Measurements from ENCODE around the gene PPP2R5C.

The PPP2R5C gene

GRCh38 chr14:101872346-101872745, 110.8 kb downstream of the PPP2R5C start:
- no peak for DNase-seq

DNA sequence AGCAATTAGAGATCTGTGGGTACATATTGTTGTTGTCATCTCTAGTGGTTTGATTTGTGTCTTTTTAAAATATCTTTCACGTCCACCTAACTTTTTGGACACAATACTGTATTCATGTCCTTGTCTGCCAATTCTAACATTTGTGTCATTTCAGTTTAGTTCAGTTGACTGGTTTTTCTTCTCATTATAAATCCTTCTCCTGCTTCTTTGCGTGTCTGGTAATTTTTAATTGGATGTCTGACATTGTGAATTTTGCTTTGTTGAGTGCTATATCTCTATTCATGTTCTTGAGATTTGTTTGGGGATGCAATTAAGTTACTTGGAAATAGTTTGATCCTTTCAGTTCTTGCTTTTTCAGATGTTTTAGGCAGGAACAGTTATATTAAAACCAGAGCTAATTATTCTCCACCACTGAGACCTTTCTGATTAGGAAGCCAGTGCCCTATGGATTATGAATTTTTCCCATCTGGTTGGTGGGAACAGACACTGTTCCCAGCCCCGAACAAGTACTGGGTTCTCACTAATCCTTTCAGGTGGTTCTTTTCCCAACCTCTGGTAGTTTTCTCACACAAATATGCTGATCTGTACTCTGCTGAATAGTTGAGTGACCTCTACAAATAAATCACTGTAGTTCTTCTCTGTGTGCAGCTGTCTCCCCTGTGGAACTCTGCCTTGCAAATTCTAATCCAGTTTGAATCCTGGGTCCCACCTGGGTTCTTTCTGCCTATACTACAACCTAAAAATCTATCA, 111.7 kb downstream of the PPP2R5C start:
- DNase-seq, result no peak

GRCh38 chr14:101873991-101874390, 112.5 kb downstream of the PPP2R5C start:
- DNase-seq, result no peak

GRCh38 chr14:101875041-101875726, 113.7 kb downstream of the PPP2R5C start:
- no peak for DNase-seq

DNA sequence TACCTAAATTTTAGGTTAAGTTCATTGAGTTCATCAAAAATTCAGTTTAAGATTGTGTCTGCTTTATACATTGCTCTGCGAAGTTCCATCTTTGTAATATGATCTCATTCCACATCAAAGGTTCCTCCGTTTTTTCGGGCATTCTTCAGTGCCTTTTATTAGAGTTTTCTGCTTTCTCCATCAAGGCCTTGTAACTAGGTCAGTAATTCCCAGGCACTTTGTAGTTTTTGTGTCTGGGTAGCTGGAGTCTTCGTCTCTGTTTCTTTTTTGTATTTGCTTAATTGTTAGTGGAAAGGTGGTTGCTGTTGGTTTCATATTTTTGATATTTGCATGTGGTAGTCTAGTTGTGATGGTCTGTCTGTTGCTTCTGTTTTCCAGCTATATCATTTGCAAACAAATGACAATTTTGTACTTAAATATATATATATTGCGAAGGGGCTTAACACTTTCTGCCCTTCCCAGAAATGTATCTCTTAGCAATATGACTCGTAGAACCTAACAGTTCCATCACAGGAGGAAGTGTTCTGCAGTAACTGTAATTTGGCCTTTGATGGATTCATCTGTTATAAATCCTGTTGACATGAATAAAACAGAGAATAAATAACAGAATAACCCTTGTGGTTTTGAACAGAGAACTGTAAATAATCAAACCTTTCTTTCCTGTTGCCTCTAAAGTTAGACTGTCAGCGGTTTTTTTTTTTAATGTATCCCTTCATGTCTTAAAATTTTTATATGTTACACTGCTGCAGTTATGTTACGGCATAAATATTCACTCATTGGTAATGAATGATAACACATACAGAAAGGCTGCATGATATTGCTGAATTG, 114.4 kb downstream of the PPP2R5C start:
- no peak for DNase-seq

GRCh38 chr14:101876555-101876938, 115.0 kb downstream of the PPP2R5C start:
- DNase-seq, result no peak

- DNase-seq, result no peak
These were observed 116.3 kb downstream of the PPP2R5C start for GRCh38 chr14:101877766-101878165.

- no peak for DNase-seq
These were observed 116.8 kb downstream of the PPP2R5C start for GRCh38 chr14:101878211-101878821.

GRCh38 chr14:101878822-101879528, 117.5 kb downstream of the PPP2R5C start:
- no peak for DNase-seq

DNA sequence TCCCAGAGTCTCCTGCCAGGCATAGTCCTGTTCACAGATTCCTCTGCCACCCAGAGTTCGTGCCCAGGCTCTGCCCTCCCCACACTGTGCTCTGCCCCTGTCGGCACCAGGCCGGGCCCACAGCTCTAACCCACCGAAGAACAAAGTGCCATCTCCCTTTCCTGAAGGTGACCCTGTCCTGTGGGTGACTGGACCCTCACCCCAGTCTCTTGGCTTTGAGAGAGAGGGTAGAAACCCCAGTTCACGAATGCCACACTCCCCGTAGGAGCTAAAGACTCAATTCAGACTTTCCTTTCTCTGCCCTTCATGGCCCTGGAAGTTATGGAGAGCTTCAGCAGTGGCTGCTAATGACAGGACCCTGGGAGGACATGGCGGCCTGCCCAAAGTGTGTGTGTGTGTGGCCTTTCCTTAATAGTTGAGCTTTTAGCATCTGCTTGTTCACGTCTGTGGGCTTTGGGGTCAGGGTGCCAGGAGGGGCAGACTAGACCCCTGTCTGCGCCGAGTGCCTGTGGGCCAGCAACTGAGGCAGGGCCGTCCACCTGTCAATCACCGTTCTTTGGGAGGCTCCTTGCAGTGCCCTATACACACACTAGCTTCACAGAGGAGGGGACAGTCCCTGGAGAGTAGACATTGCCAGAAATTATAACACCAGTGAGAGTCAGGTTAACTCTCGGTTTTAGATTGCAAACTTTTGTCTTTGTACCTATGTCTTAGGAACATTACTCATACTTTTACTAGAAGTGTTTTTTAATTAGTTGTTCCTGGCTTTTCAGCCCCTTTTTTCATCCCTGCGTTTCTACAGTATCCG, 118.2 kb downstream of the PPP2R5C start:
- no peak for DNase-seq

DNA sequence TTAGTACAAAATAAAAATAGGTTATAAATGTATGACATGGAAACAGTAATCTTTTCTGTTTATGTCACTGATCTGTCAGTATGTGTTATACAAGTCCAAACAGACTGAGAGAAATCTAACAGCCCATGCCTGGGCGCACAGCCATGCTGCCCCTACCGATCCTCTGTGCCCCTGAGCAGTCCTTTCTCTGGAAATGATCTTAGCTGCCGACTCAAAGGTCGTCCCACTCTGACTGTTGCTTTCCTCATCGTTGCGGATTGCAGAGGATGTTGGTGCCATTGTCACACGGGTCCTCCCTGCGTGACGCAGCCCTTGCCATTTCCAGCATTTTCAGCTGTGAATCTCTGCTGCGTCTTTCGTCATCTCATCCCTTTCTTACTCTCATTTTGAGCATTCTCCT, 119.9 kb downstream of the PPP2R5C start:
- no peak for DNase-seq

DNA sequence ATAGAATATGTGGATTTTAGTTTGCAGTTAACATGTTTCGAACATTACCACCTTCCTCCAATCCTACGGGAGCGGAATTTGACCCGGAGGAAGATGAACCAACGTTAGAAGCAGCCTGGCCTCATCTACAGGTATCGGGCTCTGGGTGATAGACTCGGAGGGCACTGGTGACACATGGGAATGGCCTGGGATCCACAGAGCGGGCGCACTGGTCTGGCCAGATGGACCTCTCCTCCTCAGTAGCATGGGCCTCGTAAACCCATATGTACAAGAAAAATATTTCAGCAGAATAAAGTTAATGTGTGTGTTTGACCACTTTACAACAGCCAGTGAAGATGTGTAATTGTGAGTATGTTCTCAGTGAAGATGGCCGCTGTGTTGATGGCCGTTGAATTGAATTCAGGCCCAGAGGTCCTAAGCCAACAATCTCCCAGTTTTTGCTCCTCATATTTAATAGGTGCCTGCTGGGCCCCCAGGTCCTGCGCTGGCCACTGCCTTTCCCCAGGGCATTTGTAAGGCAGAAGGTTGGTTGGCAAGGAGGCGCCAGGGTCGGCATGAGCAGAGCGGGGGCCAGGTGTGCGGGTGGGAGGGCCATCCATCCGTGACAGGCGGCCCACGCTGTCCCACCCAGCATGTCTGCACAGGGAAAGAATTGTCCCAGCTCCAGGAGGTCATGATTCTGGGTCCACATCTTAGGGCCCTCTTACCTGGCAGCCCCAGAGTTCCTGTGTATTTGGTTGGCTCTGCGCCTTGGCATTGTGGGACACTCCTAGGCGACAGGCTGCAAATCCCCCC, 120.8 kb downstream of the PPP2R5C start:
- DNase-seq, result no peak

GRCh38 chr14:101884089-101884933, 122.8 kb downstream of the PPP2R5C start:
- DNase-seq, result no peak

- no peak for DNase-seq
These were observed 123.5 kb downstream of the PPP2R5C start for GRCh38 chr14:101884934-101885576.

GRCh38 chr14:101887219-101887618, 125.7 kb downstream of the PPP2R5C start:
- DNase-seq, result no peak

DNA sequence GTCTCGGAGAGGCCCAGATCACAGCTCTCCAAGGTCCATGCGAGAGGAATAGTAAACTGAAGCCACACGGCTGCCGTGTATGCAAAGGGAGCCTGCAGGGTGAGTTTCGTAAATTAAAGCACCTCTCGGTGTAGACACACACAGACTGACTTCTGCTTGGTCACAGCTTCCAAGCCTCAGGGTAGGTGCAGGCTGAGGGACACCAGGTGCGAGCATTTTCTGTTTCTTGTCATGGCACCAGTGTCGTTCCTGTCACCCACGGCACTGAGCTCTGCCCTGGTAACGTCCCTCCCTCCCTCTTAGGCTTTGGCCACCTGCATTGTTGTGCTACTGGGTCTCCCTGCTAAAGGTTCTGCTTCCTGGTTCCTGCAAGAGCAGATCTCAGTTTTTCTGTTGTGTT, 126.7 kb downstream of the PPP2R5C start:
- no peak for DNase-seq

DNA sequence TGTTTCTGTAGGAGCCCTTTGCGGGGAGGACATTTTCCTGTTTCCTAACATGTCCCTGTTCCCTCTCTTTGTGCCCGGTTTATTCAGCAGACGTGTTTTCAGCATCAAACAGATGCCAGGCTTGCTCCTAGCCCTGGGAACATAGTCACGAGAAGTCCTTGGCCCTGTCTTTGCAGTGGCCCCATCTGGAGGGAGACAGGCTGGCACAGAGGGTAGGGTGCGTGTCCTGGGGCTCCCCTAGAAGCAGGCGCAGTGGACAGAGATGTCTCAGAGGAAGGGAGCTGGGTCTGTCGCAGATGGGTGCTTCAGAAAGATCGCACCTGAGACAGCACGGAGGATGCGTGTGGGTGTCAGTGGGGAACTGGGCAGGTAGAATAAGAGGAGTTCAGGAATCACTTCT, 127.9 kb downstream of the PPP2R5C start:
- DNase-seq, result no peak

DNA sequence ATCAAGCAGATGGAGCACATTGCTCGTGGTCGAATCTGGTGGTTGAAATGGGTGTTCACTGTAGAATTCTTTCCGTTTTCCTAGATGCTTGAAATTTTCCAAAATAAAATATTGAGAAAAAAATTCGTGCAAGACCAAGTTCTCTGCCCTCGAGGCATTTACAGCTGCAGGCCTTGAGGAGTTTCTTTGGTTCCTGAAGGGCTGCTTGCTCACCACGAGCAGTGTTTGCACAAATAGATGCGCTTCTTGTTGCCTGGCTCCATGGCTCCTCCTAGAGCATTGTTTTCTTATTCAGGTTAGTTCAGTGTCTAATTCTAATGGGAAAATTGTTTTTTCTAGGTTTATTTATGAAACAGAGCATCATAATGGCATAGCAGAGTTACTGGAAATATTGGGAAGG, 128.4 kb downstream of the PPP2R5C start:
- DNase-seq, result no peak

- DNase-seq, result no peak
These were observed 130.0 kb downstream of the PPP2R5C start for GRCh38 chr14:101891471-101891870.
